Ovary (tissue), 3 donors: ENCODE measurements around the gene KDM6A.
"Not testable (repeated sequence)": the region's sequence is repeated elsewhere in the genome, so short reads cannot be mapped to it uniquely, and the experiment has no call there.

Source experiments
- POLR2A ChIP-seq: fragments of 450-650 bp; IDR thresholded peaks from one replicate; pipeline ENCODE4 v1.6.1; 2017; ENCODE audit warnings: antibody characterized with exemption, mild to moderate bottlenecking, moderate library complexity
- TF ChIP-seq, protein P1 (sequence below), 3 donors: fragments of 450-650 bp in 2 of 3; fragments of 200-600 bp in 1 of 3; IDR thresholded peaks; one replicate each; pipeline versions ENCODE4 v1.5.1 to v1.8.0; 2016 to 2022; ENCODE audit warnings: antibody characterized with exemption in 3 of 3, mild to moderate bottlenecking in 1 of 3
- donor health status: DM: no; HTN: no; CAD: no.

GRCh38 chrX:44950471-44951366 lies 77.7 kb downstream of the KDM6A start:
- TF ChIP-seq, protein P1, sequence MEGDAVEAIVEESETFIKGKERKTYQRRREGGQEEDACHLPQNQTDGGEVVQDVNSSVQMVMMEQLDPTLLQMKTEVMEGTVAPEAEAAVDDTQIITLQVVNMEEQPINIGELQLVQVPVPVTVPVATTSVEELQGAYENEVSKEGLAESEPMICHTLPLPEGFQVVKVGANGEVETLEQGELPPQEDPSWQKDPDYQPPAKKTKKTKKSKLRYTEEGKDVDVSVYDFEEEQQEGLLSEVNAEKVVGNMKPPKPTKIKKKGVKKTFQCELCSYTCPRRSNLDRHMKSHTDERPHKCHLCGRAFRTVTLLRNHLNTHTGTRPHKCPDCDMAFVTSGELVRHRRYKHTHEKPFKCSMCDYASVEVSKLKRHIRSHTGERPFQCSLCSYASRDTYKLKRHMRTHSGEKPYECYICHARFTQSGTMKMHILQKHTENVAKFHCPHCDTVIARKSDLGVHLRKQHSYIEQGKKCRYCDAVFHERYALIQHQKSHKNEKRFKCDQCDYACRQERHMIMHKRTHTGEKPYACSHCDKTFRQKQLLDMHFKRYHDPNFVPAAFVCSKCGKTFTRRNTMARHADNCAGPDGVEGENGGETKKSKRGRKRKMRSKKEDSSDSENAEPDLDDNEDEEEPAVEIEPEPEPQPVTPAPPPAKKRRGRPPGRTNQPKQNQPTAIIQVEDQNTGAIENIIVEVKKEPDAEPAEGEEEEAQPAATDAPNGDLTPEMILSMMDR (IDR thresholded peaks at IDR 0.05), result not testable (repeated sequence)
- not testable (repeated sequence) for TF ChIP-seq POLR2A
